ENCODE data around the gene GDF15. TPM values are rescaled to one million over a fixed set of nuclear protein-coding genes. Genes with fewer than 3 reads are reported as not detected.

GDF15 gene
- total RNA-seq: 78.5 and 124 TPM in 2 replicates

GRCh38 chr19:18385675-18386542 is at the start of gene GDF15:
Gene GDF15 (plus strand): TSS chr19:18386158. CDS start chr19:18386190, 32 bp downstream.

GRCh38 chr19:18340190-18340989 is 45.6 kb upstream of the GDF15 start, which contains the start of gene PGPEP1:
Gene PGPEP1 (plus strand): TSS chr19:18340598. CDS start chr19:18340682, 84 bp downstream.

GRCh38 chr19:18397242-18398202 is 11.6 kb downstream of the GDF15 start, which contains the start of gene LRRC25:
Gene LRRC25 (minus strand): TSS chr19:18397622. CDS start chr19:18396963, 659 bp downstream.

GRCh38 chr19:18419195-18419698 is 33.3 kb downstream of the GDF15 start, which contains the start of gene SSBP4:
Gene SSBP4 (plus strand): TSS chr19:18419398. CDS start chr19:18419649, 251 bp downstream.

GRCh38 chr19:18437491-18438330 is 51.8 kb downstream of the GDF15 start, which contains the start of gene ISYNA1:
Gene ISYNA1 (minus strand): TSS chr19:18438133. CDS start chr19:18437979, 154 bp downstream.

Other genes starting within 250 kb of the GDF15 start
- gene PIK3R2, start 233.0 kb upstream of the GDF15 start, total RNA-seq: 32.0 and 55.7 TPM in 2 replicates
- gene IFI30, start 212.3 kb upstream of the GDF15 start, total RNA-seq: 21.5 and 30.6 TPM in 2 replicates
- 4.4 and 7.6 TPM in 2 replicates for gene MPV17L2, start 192.9 kb upstream of the GDF15 start, total RNA-seq
- 8.6 and 10.4 TPM in 2 replicates for gene RAB3A, start 182.1 kb upstream of the GDF15 start, total RNA-seq
- gene PDE4C, start 159.7 kb upstream of the GDF15 start, total RNA-seq: 4.5 and 21.3 TPM in 2 replicates
- 0.33 and 1.1 TPM in 2 replicates for gene IQCN, start 111.7 kb upstream of the GDF15 start, total RNA-seq
- gene JUND, start 104.5 kb upstream of the GDF15 start, total RNA-seq: 146 and 216 TPM in 2 replicates
- gene LSM4, start 63.1 kb upstream of the GDF15 start, total RNA-seq: 85.4 and 90.5 TPM in 2 replicates
- gene PGPEP1, start 45.6 kb upstream of the GDF15 start, total RNA-seq: 53.4 and 53.7 TPM in 2 replicates
- gene LRRC25, start 11.5 kb downstream of the GDF15 start, total RNA-seq: 0.07 TPM in 2 replicates
- 50.0 and 70.0 TPM in 2 replicates for gene SSBP4, start 33.2 kb downstream of the GDF15 start, total RNA-seq
- 16.9 and 63.8 TPM in 2 replicates for gene ISYNA1, start 52.0 kb downstream of the GDF15 start, total RNA-seq
- gene ELL, start 135.9 kb downstream of the GDF15 start, total RNA-seq: 15.2 and 15.3 TPM in 2 replicates
- 299 and 304 TPM in 2 replicates for gene FKBP8, start 157.4 kb downstream of the GDF15 start, total RNA-seq
- 70.5 and 81.7 TPM in 2 replicates for gene KXD1, start 171.7 kb downstream of the GDF15 start, total RNA-seq
- 599 and 748 TPM in 2 replicates for gene UBA52, start 185.7 kb downstream of the GDF15 start, total RNA-seq
- 32.8 and 34.7 TPM in 2 replicates for gene REX1BD, start 202.6 kb downstream of the GDF15 start, total RNA-seq
- 68.1 and 189 TPM in 2 replicates for gene CRLF1, start 220.6 kb downstream of the GDF15 start, total RNA-seq
- 4.1 and 6.5 TPM in 2 replicates for gene TMEM59L, start 226.7 kb downstream of the GDF15 start, total RNA-seq

Measured in smooth muscle cell of the pulmonary artery (primary cell).